ENCODE results near the gene BMP7. TPM values are rescaled to one million over a fixed set of nuclear protein-coding genes. Genes with fewer than 3 reads are reported as not detected.

The BMP7 gene
- total and polyA plus RNA-seq, 2 of the 8 experiments (the other 6 are each of a cell fraction or from before 2014, with no cell fraction given) = 9.2 to 14.7 TPM

GRCh38 chr20:57219071-57219677, 47.3 kb downstream of the BMP7 start:
- peaks cover 9% of the 10 kb centered on the region; the same call in 1 of the 2 replicates for H3K23me2 ChIP-seq (ENCODE audit: low read depth, low read length)
- H3K4me3 ChIP-seq (ENCODE audit: extremely low read depth in 1 of 4, insufficient read depth in 2 of 4, low read depth in 3 of 4, low read length in 4 of 4) = no peak overlapping the region
- no peak overlapping the region for H4K8ac ChIP-seq (ENCODE audit: extremely low read depth, insufficient read depth, low read length)
- no peak overlapping the region for H2BK120ac ChIP-seq (replicated peaks; ENCODE audit: low read depth, low read length)
- H3K4me2 ChIP-seq (ENCODE audit: insufficient read depth in 1 of 2, low read depth in 2 of 2, low read length in 2 of 2) = no peak overlapping the region
- no peaks in the 10 kb centered on the region for H3K79me2 ChIP-seq (ENCODE audit: control insufficient read depth in 1 of 2, insufficient read depth in 2 of 2, low read length in 2 of 2)
- DNase-seq (ENCODE audit: low read depth in 1 of 2, low spot score in 2 of 2) (no peak), FAIRE-seq (no peak)
- H3K14ac ChIP-seq (ENCODE audit: insufficient read length) = no peak overlapping the region
- POLR2A ChIA-PET (ENCODE audit: partially characterized antibody) = interaction anchor here (1.1 kb wide), 1 partner anchor 15 kb away, joined by 3 read pairs; no protein-coding TSS in a partner anchor
- H3K79me1 ChIP-seq (ENCODE audit: low read depth, low read length) = no peaks in the 10 kb centered on the region
- H3K4me1 ChIP-seq (replicated peaks in 1 of 4; ENCODE audit: control insufficient read depth in 3 of 4, insufficient read depth in 4 of 4, low read length in 3 of 4) = no peaks in the 10 kb centered on the region
- H4K91ac ChIP-seq (replicated peaks; ENCODE audit: insufficient read length, low read length) = no peak overlapping the region
- H3K9ac ChIP-seq (replicated peaks in 1 of 4; ENCODE audit: extremely low read depth in 1 of 4, low read depth in 3 of 4, low read length in 3 of 4) = no peak overlapping the region
- CTCF ChIA-PET (ENCODE audit: partially characterized antibody) = interaction anchor here (1.2 to 2.0 kb wide), 4 partner anchors 20 to 111 kb away, joined by 3 to 7 read pairs (median 4); partner anchors contain the start of gene SPO11
- no peak overlapping the region for H2BK5ac ChIP-seq (ENCODE audit: low read depth, low read length)
- no peak overlapping the region for H3K56ac ChIP-seq (replicated peaks; ENCODE audit: insufficient read length, low read depth, low read length)
- no peak overlapping the region for H2AFZ ChIP-seq (ENCODE audit: low read length)
- H2BK12ac ChIP-seq (ENCODE audit: low read depth, low read length) = no peak overlapping the region
- no peaks in the 10 kb centered on the region for H4K20me1 ChIP-seq (replicated peaks in 1 of 2; ENCODE audit: control insufficient read depth in 1 of 2, insufficient read depth in 2 of 2, low read length in 2 of 2)
- H3K23ac ChIP-seq (ENCODE audit: insufficient read length) = no peak overlapping the region
- H2AK5ac ChIP-seq (ENCODE audit: low read depth, low read length) = no peak overlapping the region
- no peaks in the 10 kb centered on the region for H3K9me3 ChIP-seq (ENCODE audit: insufficient read depth in 2 of 2, low read depth in 1 of 2, low read length in 1 of 2)
- H4K5ac ChIP-seq (ENCODE audit: insufficient read length, low read depth, low read length) = no peak overlapping the region
- no peak overlapping the region for H2BK20ac ChIP-seq (ENCODE audit: low read length)
- H3K36me3 ChIP-seq (ENCODE audit: control insufficient read depth in 2 of 4, insufficient read depth in 4 of 4, low read length in 3 of 4) = peaks cover 0 to 7% (median 0%) of the 10 kb centered on the region in 4 experiments; a peak in 4 of 8 replicates
- no peak overlapping the region for H3K27ac ChIP-seq (ENCODE audit: low read depth, low read length)
- H3K4ac ChIP-seq (replicated peaks; ENCODE audit: insufficient read length, low read depth, low read length) = no peak overlapping the region
- peaks cover 0 to under 1% (median under 1%) of the 10 kb centered on the region in 4 experiments; a peak in 2 of 7 replicates for H3K27me3 ChIP-seq (replicated peaks in 1 of 4; ENCODE audit: control insufficient read depth in 3 of 4, extremely low read depth in 1 of 4, insufficient read depth in 3 of 4, low read length in 3 of 4)
- WGBS, 2 experiments (ENCODE audit: extremely low coverage in 1 of 2, insufficient coverage in 1 of 2, insufficient read length in 1 of 2, insufficient replicate concordance in 2 of 2, low coverage in 1 of 2, low lambda C conversion rate in 2 of 2, missing lambda C conversion rate in 1 of 2) = 92% methylated on average over 11 of the region's 11 CpGs; no CpG with 5 or more reads in 1 of the 2 experiments
- no peak overlapping the region for H3K18ac ChIP-seq (ENCODE audit: extremely low read depth, low read length)
- H2BK15ac ChIP-seq (ENCODE audit: low read length) = no peak overlapping the region
- TF ChIP-seq CEBPB (IDR thresholded peaks at IDR 0.05; ENCODE audit: low read depth, low read length) (no peak), TAF7 (optimal IDR thresholded peaks at IDR 0.05; ENCODE audit: borderline replicate concordance, low read depth, low read length) (no peak), RFX5 (IDR thresholded peaks at IDR 0.05; ENCODE audit: borderline replicate concordance, low read depth, low read length) (no peak), NANOG (IDR thresholded peaks at IDR 0.05; ENCODE audit: insufficient read depth, low read depth, low read length, poor library complexity, severe bottlenecking) (no peak), MAFK (IDR thresholded peaks at IDR 0.05; ENCODE audit: low read depth, low read length) (no peak), KDM4A (IDR thresholded peaks at IDR 0.05; ENCODE audit: low read depth, low read length, severe bottlenecking) (no peak), TEAD4 (IDR thresholded peaks at IDR 0.05; ENCODE audit: low read depth, low read length) (no peak), POU5F1 (IDR thresholded peaks at IDR 0.05; ENCODE audit: low read depth, low read length) (no peak), RBBP5 (IDR thresholded peaks at IDR 0.05; ENCODE audit: borderline replicate concordance, low read depth, low read length) (no peak), KDM5A (IDR thresholded peaks at IDR 0.05; ENCODE audit: low read length) (no peak), ASH2L (IDR thresholded peaks at IDR 0.05; ENCODE audit: low read length) (no peak), POLR2A (IDR thresholded peaks at IDR 0.05; ENCODE audit: control extremely low read depth in 1 of 2, low read depth in 2 of 2, low read length in 2 of 2) (no peak), GTF2F1 (IDR thresholded peaks at IDR 0.05; ENCODE audit: borderline replicate concordance, low read depth, low read length) (no peak), SRF (IDR thresholded peaks at IDR 0.05; ENCODE audit: low read depth, low read length) (no peak)

Data from H1 (cell line).